ENCODE measurements around the gene IL36RN.

DNA sequence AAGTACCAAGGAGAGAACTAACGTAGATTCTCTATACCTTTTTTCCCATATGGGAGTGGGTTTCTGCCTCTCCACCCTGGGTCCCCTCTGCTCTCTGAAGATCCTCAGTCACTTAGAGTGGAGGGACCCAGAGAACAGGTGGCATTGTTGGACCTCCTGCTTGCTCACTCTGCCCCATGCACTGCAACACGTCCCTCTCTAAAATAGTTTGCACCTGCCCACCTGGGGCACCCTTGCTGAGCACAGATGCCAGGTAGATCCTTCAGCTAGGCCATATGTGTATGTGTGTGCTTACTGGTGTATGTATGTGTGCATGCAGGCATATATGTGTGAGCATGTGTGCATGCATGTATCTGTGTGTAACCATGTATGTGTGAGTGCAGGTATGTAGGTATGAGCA is 2.2 kb downstream of the IL36RN start:
- TF ChIP-seq EZH2 (optimal IDR thresholded peaks at IDR 0.05; ENCODE audit: low read depth, low read length) (no peak), EZH2phosphoT487 (IDR thresholded peaks at IDR 0.05; ENCODE audit: low read length) (no peak)
- TF ChIP-seq, protein P1, sequence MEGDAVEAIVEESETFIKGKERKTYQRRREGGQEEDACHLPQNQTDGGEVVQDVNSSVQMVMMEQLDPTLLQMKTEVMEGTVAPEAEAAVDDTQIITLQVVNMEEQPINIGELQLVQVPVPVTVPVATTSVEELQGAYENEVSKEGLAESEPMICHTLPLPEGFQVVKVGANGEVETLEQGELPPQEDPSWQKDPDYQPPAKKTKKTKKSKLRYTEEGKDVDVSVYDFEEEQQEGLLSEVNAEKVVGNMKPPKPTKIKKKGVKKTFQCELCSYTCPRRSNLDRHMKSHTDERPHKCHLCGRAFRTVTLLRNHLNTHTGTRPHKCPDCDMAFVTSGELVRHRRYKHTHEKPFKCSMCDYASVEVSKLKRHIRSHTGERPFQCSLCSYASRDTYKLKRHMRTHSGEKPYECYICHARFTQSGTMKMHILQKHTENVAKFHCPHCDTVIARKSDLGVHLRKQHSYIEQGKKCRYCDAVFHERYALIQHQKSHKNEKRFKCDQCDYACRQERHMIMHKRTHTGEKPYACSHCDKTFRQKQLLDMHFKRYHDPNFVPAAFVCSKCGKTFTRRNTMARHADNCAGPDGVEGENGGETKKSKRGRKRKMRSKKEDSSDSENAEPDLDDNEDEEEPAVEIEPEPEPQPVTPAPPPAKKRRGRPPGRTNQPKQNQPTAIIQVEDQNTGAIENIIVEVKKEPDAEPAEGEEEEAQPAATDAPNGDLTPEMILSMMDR (IDR thresholded peaks at IDR 0.05; ENCODE audit: low read length) = no peak

Measured in MM.1S (cell line).